HepG2 (cell line): ENCODE measurements around the gene LRRC53. TPM values are rescaled to one million over a fixed set of nuclear protein-coding genes. Genes with fewer than 3 reads are reported as not detected.

Experiments
- ATAC-seq: fragments of 200-7000 bp; cut with Tn5 transposase; 3 replicates; pipeline ENCODE4 v1.9.1; 2020; ENCODE audit warnings: mild to moderate bottlenecking, moderate library complexity
- BruUV-seq: library from RNA; stranded (reverse); fragments of 400-500 nt; replicated peaks from 2 replicates; lab custom pipeline; 2021; lab: Mats Ljungman, UMichigan
- CTCF ChIA-PET: fragments of 300-600 bp; formaldehyde crosslinking; extraction: SDS; loops from one replicate; lab custom pipeline; 2021; ENCODE audit warnings: low total read pairs, inconsistent platforms, low intra/inter-chr PET ratio; lab: Yijun Ruan, JAX
- POLR2A ChIA-PET: fragments of 350-600 bp; sonication (Branson Sonifier 250); formaldehyde crosslinking; loops from one replicate; lab custom pipeline; 2020; ENCODE audit warnings: antibody characterized with exemption, inconsistent platforms; lab: Yijun Ruan, JAX
- DNase-seq: peaks from one replicate; pipeline ENCODE4 v3.0.0-alpha.2; 2015; ENCODE audit warnings: low spot score
- FAIRE-seq: peaks from 3 replicates; lab custom pipeline; 2011; peaks lifted over from hg19 to GRCh38; lab: Jason Lieb, UNC
- H2AFZ ChIP-seq: one replicate; pipeline ENCODE4 v1.6.1; 2011; ENCODE audit warnings: low read length, inconsistent platforms
- H3K27ac ChIP-seq: fragments of 300-600 bp; 3 replicates; pipeline ENCODE4 v1.8.0; 2011; ENCODE audit warnings: mixed run types, mild to moderate bottlenecking, mixed read lengths, low read length, inconsistent platforms; ENCODE audit not compliant: insufficient read depth; ENCODE audit errors: extremely low read length
- H3K27me3 ChIP-seq, 2 experiments: fragments of 200-600 bp in 1 of 2; 2 replicates in 1 of 2; 3 replicates in 1 of 2; pipeline versions ENCODE4 v1.6.0 to v1.8.0; 2011; ENCODE audit warnings: low read length in 2 of 2, mild to moderate bottlenecking in 2 of 2, moderate library complexity in 2 of 2, inconsistent platforms in 1 of 2; ENCODE audit not compliant: insufficient read depth in 2 of 2, control insufficient read depth in 1 of 2
- H3K36me3 ChIP-seq, 2 experiments: fragments of 200-600 bp in 1 of 2; replicated peaks in 1 of 2; 2 replicates in 1 of 2; 3 replicates in 1 of 2; pipeline versions ENCODE4 v1.5.1 to v1.8.0; 2011; ENCODE audit warnings: low read length in 2 of 2, inconsistent platforms in 1 of 2; ENCODE audit not compliant: insufficient read depth in 2 of 2, control insufficient read depth in 1 of 2
- H3K4me1 ChIP-seq: 2 replicates; pipeline ENCODE4 v1.5.1; 2012; ENCODE audit warnings: low read length, inconsistent platforms; ENCODE audit not compliant: insufficient read depth
- H3K4me2 ChIP-seq: 2 replicates; pipeline ENCODE4 v1.6.0; 2011; ENCODE audit warnings: low read depth, low read length, inconsistent platforms
- H3K4me3 ChIP-seq, 3 experiments: fragments of 200-600 bp in 1 of 3; sonication (generic), shearing (Covaris generic) in 1 of 3; replicated peaks in 1 of 3; 2 replicates each; pipeline ENCODE4 v1.5.1; 2011 to 2016; ENCODE audit warnings: low read length in 3 of 3, inconsistent platforms in 2 of 3, low read depth in 2 of 3, mild to moderate bottlenecking in 2 of 3, control low read depth in 1 of 3, mixed read lengths in 1 of 3; ENCODE audit not compliant: insufficient read depth in 1 of 3
- H3K79me2 ChIP-seq: one replicate; pipeline ENCODE4 v1.6.1; 2011; ENCODE audit warnings: low read length, inconsistent platforms; ENCODE audit not compliant: insufficient read depth
- H3K9ac ChIP-seq: 2 replicates; pipeline ENCODE4 v1.6.0; 2011; ENCODE audit warnings: mild to moderate bottlenecking, low read depth, low read length, inconsistent platforms; ENCODE audit not compliant: insufficient read depth
- H3K9me3 ChIP-seq: 2 replicates; pipeline ENCODE4 v1.5.1; 2012; ENCODE audit warnings: mild to moderate bottlenecking, low read length
- H4K20me1 ChIP-seq: 2 replicates; pipeline ENCODE4 v1.6.0; 2011; ENCODE audit warnings: inconsistent platforms, mild to moderate bottlenecking, low read length, moderate library complexity; ENCODE audit not compliant: insufficient read depth
- ATM ChIP-seq: fragments of 450-650 bp; IDR thresholded peaks from 2 replicates; pipeline ENCODE4 v1.7.1; 2017; ENCODE audit warnings: mild to moderate bottlenecking, borderline replicate concordance
- FOXA3 ChIP-seq: IDR thresholded peaks from 2 replicates; pipeline ENCODE4 v1.6.1; 2016; ENCODE audit warnings: missing genetic modification reagents, missing compliant biosample characterization
- GMEB1 ChIP-seq: sonication (generic); formaldehyde crosslinking; IDR thresholded peaks from 2 replicates; pipeline ENCODE4 v1.5.1; 2020; ENCODE audit warnings: missing genetic modification reagents, mild to moderate bottlenecking, borderline replicate concordance
- WGBS: methylation state at CpG from one replicate; pipeline ENCODE4 v1.1.6; 2017; ENCODE audit warnings: low lambda C conversion rate; 5-methylcytosine and 5-hydroxymethylcytosine counted together
- in situ Hi-C: cut with HindIII; loops from 2 replicates; pipeline ENCODE4 v1.10.0; 2017; ENCODE audit warnings: low pct_unique_long_range_greater_than_20kb; ENCODE audit not compliant: extremely low pct_ligation_motif_present
- intact Hi-C: fragments of 100-400 bp; cut with micrococcal nuclease; formaldehyde crosslinking; loops from one replicate; pipeline ENCODE4 v1.10.0; 2022; ENCODE audit not compliant: unreplicated experiment
- polyA plus RNA-seq, 8 experiments: library from polyadenylated mRNA; depleted of rRNA in 3 of 8; stranded (reverse) in 7 of 8; unstranded in 1 of 8; fragments of >200 nt; fragmentation: Illumina TruSeq in 4 of 8; extraction: Trizol in 4 of 8; gene quantifications; 2 replicates each; pipeline versions ENCODE4 v1.2.1 to v1.2.3, GENCODE V29; 2011 to 2016; ENCODE audit warnings: low read depth in 4 of 8, missing spikeins in 1 of 8, mixed read lengths in 1 of 8; ENCODE audit not compliant: insufficient read depth in 1 of 8
- total RNA-seq, 5 experiments: library from RNA; depleted of rRNA; stranded (reverse); fragments of >200 nt; fragmentation: Illumina TruSeq; extraction: Trizol; gene quantifications; 2 replicates each; pipeline ENCODE4 v1.2.3, GENCODE V29; 2016; ENCODE audit warnings: low read depth in 1 of 5

The LRRC53 gene
- total and polyA plus RNA-seq, 2 of the 13 experiments (the other 11 are each of a cell fraction or from before 2014, with no cell fraction given) = not detected

GRCh38 chr1:74513411-74514300, 1.2 kb upstream of the LRRC53 start (continued):
- TF ChIP-seq FOXA3 (CRISPR knock-in tag) = no peak
- TF ChIP-seq GMEB1 (CRISPR knock-in tag) = no peak

GRCh38 chr1:74508449-74508848, 4.0 kb downstream of the LRRC53 start:
- FAIRE-seq (no peak), DNase-seq (no peak), ATAC-seq (no peak)
- no peaks in the 10 kb centered on the region for H3K27me3 ChIP-seq
- no peak for TF ChIP-seq ATM
- ChIA-PET POLR2A (no interaction called here), CTCF (no interaction called here)
- no peaks in the 10 kb centered on the region for H3K4me1 ChIP-seq
- H3K4me2 ChIP-seq = no peak overlapping the region
- H4K20me1 ChIP-seq = no peaks in the 10 kb centered on the region
- intact Hi-C loops = loop anchor here (10.0 kb wide), 1 partner anchor 176 kb away; no protein-coding TSS in a partner anchor
- WGBS = 3% methylated on average over 3 of the region's 3 CpGs
- H3K79me2 ChIP-seq = no peaks in the 10 kb centered on the region
- BruUV-seq = no TSS peak
- H3K4me3 ChIP-seq = no peak overlapping the region
- no peak overlapping the region for H3K27ac ChIP-seq
- in situ Hi-C loops = no loop called here
- H3K9ac ChIP-seq = no peak overlapping the region
- no peaks in the 10 kb centered on the region for H3K36me3 ChIP-seq
- H3K9me3 ChIP-seq = no peaks in the 10 kb centered on the region
- no peak overlapping the region for H2AFZ ChIP-seq
